IMR-90 (cell line): Measurements from ENCODE around the gene CHMP3. TPM values are rescaled to one million over a fixed set of nuclear protein-coding genes. Genes with fewer than 3 reads are reported as not detected.

ENCODE experiments used
- ATAC-seq: fragments of 200-7000 bp; cut with Tn5 transposase; 2 replicates; pipeline ENCODE4 v1.9.1; 2020; ENCODE audit warnings: low read depth, mild to moderate bottlenecking, moderate library complexity
- BruUV-seq: library from RNA; stranded (reverse); fragments of 400-500 nt; replicated peaks from 2 replicates; lab custom pipeline; 2021; lab: Mats Ljungman, UMichigan
- CTCF ChIA-PET: fragments of 300-600 bp; formaldehyde crosslinking; extraction: SDS; loops from one replicate; lab custom pipeline; 2021; ENCODE audit warnings: antibody characterized with exemption; lab: Yijun Ruan, JAX
- POLR2A ChIA-PET: fragments of 300-600 bp; sonication (Branson Sonifier 250); formaldehyde crosslinking; loops from one replicate; lab custom pipeline; 2022; ENCODE audit warnings: antibody characterized with exemption; ENCODE audit not compliant: unreplicated experiment; lab: Charles Lee
- DNase-seq: peaks from one replicate; pipeline ENCODE4 v3.0.0; 2013
- H2AFZ ChIP-seq: replicated peaks from 2 replicates; pipeline ENCODE3; 2013; ENCODE audit warnings: low read length, mild to moderate bottlenecking; ENCODE audit not compliant: poor library complexity
- H2AK5ac ChIP-seq: 2 replicates; pipeline ENCODE4 v1.6.1; 2013; ENCODE audit warnings: low read depth, low read length, inconsistent platforms
- H2AK9ac ChIP-seq: replicated peaks from 2 replicates; pipeline ENCODE3; 2013; ENCODE audit warnings: mild to moderate bottlenecking, low read depth, low read length, moderate library complexity; ENCODE audit not compliant: poor library complexity
- H2BK120ac ChIP-seq: 2 replicates; pipeline ENCODE4 v1.6.1; 2013; ENCODE audit warnings: low read depth, low read length, inconsistent platforms
- H2BK15ac ChIP-seq: 3 replicates; pipeline ENCODE4 v1.6.1; 2013; ENCODE audit warnings: low read depth, low read length, inconsistent platforms
- H2BK20ac ChIP-seq: 2 replicates; pipeline ENCODE4 v1.6.1; 2013; ENCODE audit warnings: low read depth, mild to moderate bottlenecking, inconsistent platforms, low read length, moderate library complexity
- H2BK5ac ChIP-seq: 2 replicates; pipeline ENCODE4 v1.6.1; 2013; ENCODE audit warnings: mild to moderate bottlenecking, low read depth, low read length, inconsistent platforms; ENCODE audit not compliant: poor library complexity, severe bottlenecking
- H3K14ac ChIP-seq: replicated peaks from 2 replicates; pipeline ENCODE4 v1.6.1; 2013; ENCODE audit warnings: low read depth, low read length, inconsistent platforms
- H3K18ac ChIP-seq: 2 replicates; pipeline ENCODE4 v1.6.1; 2013; ENCODE audit warnings: low read depth, low read length, control low read depth
- H3K23ac ChIP-seq: 2 replicates; pipeline ENCODE4 v1.6.1; 2013; ENCODE audit warnings: low read depth, low read length, inconsistent platforms
- H3K27ac ChIP-seq: 2 replicates; pipeline ENCODE4 v1.5.1; 2013; ENCODE audit warnings: mild to moderate bottlenecking, control low read depth, low read length; ENCODE audit not compliant: insufficient read depth
- H3K27me3 ChIP-seq: 2 replicates; pipeline ENCODE4 v1.6.1; 2013; ENCODE audit warnings: low read length; ENCODE audit not compliant: control insufficient read depth, insufficient read depth
- H3K36me3 ChIP-seq: 2 replicates; pipeline ENCODE4 v1.6.1; 2013; ENCODE audit warnings: low read length, mixed read lengths; ENCODE audit not compliant: control insufficient read depth, insufficient read depth
- H3K4ac ChIP-seq: 2 replicates; pipeline ENCODE4 v1.6.1; 2013; ENCODE audit warnings: low read depth, low read length, inconsistent platforms
- H3K4me1 ChIP-seq: 2 replicates; pipeline ENCODE4 v1.6.1; 2013; ENCODE audit warnings: low read length, mixed read lengths; ENCODE audit not compliant: control insufficient read depth, insufficient read depth
- H3K4me2 ChIP-seq: 2 replicates; pipeline ENCODE4 v1.6.1; 2013; ENCODE audit warnings: low read depth, mild to moderate bottlenecking, control low read depth, low read length, moderate library complexity
- H3K4me3 ChIP-seq: 2 replicates; pipeline ENCODE4 v1.5.1; 2013; ENCODE audit warnings: low read depth, mild to moderate bottlenecking, control low read depth, low read length, moderate library complexity; ENCODE audit not compliant: insufficient read depth
- H3K56ac ChIP-seq: 2 replicates; pipeline ENCODE4 v1.6.1; 2013; ENCODE audit warnings: low read length, inconsistent platforms; ENCODE audit not compliant: insufficient read depth; ENCODE audit errors: extremely low read depth
- H3K79me1 ChIP-seq, 2 experiments: 2 replicates each; pipeline ENCODE4 v1.6.1; 2013; ENCODE audit warnings: low read length in 2 of 2, inconsistent platforms in 1 of 2, low read depth in 1 of 2
- H3K9ac ChIP-seq: 2 replicates; pipeline ENCODE4 v1.6.1; 2013; ENCODE audit warnings: low read depth, low read length, control low read depth
- H3K9me1 ChIP-seq: 2 replicates; pipeline ENCODE4 v1.6.1; 2013; ENCODE audit warnings: low read length, inconsistent platforms; ENCODE audit not compliant: insufficient read depth
- H3K9me3 ChIP-seq: 2 replicates; pipeline ENCODE4 v1.6.1; 2013; ENCODE audit warnings: low read length; ENCODE audit not compliant: control insufficient read depth, insufficient read depth
- H4K20me1 ChIP-seq: 2 replicates; pipeline ENCODE4 v1.6.1; 2013; ENCODE audit warnings: low read length, inconsistent platforms; ENCODE audit not compliant: insufficient read depth
- H4K5ac ChIP-seq: 2 replicates; pipeline ENCODE4 v1.6.1; 2013; ENCODE audit warnings: mild to moderate bottlenecking, low read depth, low read length, control low read depth
- H4K8ac ChIP-seq, 2 experiments: 2 replicates each; pipeline ENCODE4 v1.6.1; 2013; ENCODE audit warnings: low read depth in 2 of 2, low read length in 2 of 2, control low read depth in 1 of 2, inconsistent platforms in 1 of 2
- H4K91ac ChIP-seq: 2 replicates; pipeline ENCODE4 v1.6.1; 2013; ENCODE audit warnings: low read depth, low read length, inconsistent platforms; ENCODE audit not compliant: insufficient read depth
- CHD1 ChIP-seq: IDR thresholded peaks from 2 replicates; pipeline ENCODE4 v1.6.1; 2012; ENCODE audit warnings: low read depth, low read length, improper control_type of control experiment
- MAFK ChIP-seq: IDR thresholded peaks from 2 replicates; pipeline ENCODE4 v1.6.1; 2012; ENCODE audit warnings: low read depth, low read length, improper control_type of control experiment
- RFX5 ChIP-seq: IDR thresholded peaks from 2 replicates; pipeline ENCODE4 v1.8.0; 2012; ENCODE audit warnings: low read depth, mild to moderate bottlenecking, low read length, moderate library complexity
- WGBS, 2 experiments: methylation state at CpG; one replicate each; pipeline versions ENCODE4 v1.1.5 to v1.1.7; 2013; ENCODE audit warnings: missing lambda C conversion rate in 2 of 2; ENCODE audit not compliant: insufficient read length in 1 of 2; ENCODE audit errors: extremely low coverage in 2 of 2; 5-methylcytosine and 5-hydroxymethylcytosine counted together
- dilution Hi-C: fragments of 300-500 bp; cut with HindIII; formaldehyde crosslinking; loops from one replicate; pipeline ENCODE4 v1.14.3; 2018; ENCODE audit warnings: low sequenced_read_pairs; ENCODE audit not compliant: unreplicated experiment
- in situ Hi-C: fragments of 300-500 bp; cut with MboI; formaldehyde crosslinking; loops from 3 replicates; pipeline ENCODE4 v1.14.3; 2019; ENCODE audit warnings: low sequenced_read_pairs, inconsistent platforms, mixed read lengths
- intact Hi-C: fragments of 100-400 bp; cut with micrococcal nuclease; formaldehyde crosslinking; loops from 2 replicates; pipeline ENCODE4 v1.10.0; 2022
- polyA plus RNA-seq, 3 experiments: library from polyadenylated mRNA; depleted of rRNA; stranded (reverse); fragments of >200 nt; gene quantifications; 2 replicates each; pipeline ENCODE4 v1.2.3, GENCODE V29; 2012; ENCODE audit warnings: low replicate concordance in 1 of 3
- total RNA-seq: library from RNA; depleted of rRNA; stranded (reverse); fragments of >200 nt; gene quantifications from 2 replicates; pipeline ENCODE4 v1.2.3, GENCODE V29; 2012

The CHMP3 gene
- total and polyA plus RNA-seq, 2 of the 4 experiments (the other 2 are of a cell fraction), result 38.4 to 84.6 TPM

- in situ Hi-C loops (loop anchor here (10.0 kb wide), 1 partner anchor 91 kb away; no protein-coding TSS in a partner anchor), dilution Hi-C loops (no loop called here), intact Hi-C loops (no loop called here)
- Histone ChIP-seq H2BK120ac (no peak overlapping the region), H3K27ac (no peak overlapping the region), H4K91ac (no peak overlapping the region), H3K9me3 (no peaks in the 10 kb centered on the region), H2BK20ac (no peak overlapping the region), H3K36me3 (peaks cover 5% of the 10 kb centered on the region), H2BK5ac (no peak overlapping the region), H3K79me1 (peaks cover 3 to 9% of the 10 kb centered on the region in 2 experiments; a peak in 1 of 4 replicates), H3K4me1 (no peaks in the 10 kb centered on the region; the same call in 1 of the 2 replicates), H3K56ac (no peak overlapping the region), H4K20me1 (no peaks in the 10 kb centered on the region; the same call in 1 of the 2 replicates), H2AFZ (no peak overlapping the region), H3K9me1 (0 out of 2 replicates have a peak, but pooled peaks cover 4% of the 10 kb centered on the region), H3K4me2 (no peak overlapping the region), H3K9ac (no peak overlapping the region), H2BK15ac (no peak overlapping the region), H3K27me3 (no peaks in the 10 kb centered on the region), H2AK5ac (no peak overlapping the region), H2AK9ac (no peak overlapping the region), H3K18ac (no peak overlapping the region), H3K14ac (no peak overlapping the region), H4K5ac (no peak overlapping the region), H3K4me3 (no peak overlapping the region), H4K8ac (no peak overlapping the region), H3K4ac (no peak overlapping the region), H3K23ac (no peak overlapping the region)
- POLR2A ChIA-PET, result no interaction called here
- CTCF ChIA-PET, result no interaction called here
- ATAC-seq (no peak), DNase-seq (no peak)
- WGBS, 2 experiments, result no CpG with 5 or more reads among the region's 5 CpGs
- no TSS peak for BruUV-seq
- no peak for TF ChIP-seq MAFK
- no peak for TF ChIP-seq RFX5
- no peak for TF ChIP-seq CHD1
Measured at GRCh38 chr2:86513948-86514660, 49.1 kb downstream of the CHMP3 start.
